ENCODE measurements around the gene DNAJB13.
A peak's percentile ranks its signal among the peaks of the same experiment; 100 is the strongest.

DNAJB13 gene

DNA sequence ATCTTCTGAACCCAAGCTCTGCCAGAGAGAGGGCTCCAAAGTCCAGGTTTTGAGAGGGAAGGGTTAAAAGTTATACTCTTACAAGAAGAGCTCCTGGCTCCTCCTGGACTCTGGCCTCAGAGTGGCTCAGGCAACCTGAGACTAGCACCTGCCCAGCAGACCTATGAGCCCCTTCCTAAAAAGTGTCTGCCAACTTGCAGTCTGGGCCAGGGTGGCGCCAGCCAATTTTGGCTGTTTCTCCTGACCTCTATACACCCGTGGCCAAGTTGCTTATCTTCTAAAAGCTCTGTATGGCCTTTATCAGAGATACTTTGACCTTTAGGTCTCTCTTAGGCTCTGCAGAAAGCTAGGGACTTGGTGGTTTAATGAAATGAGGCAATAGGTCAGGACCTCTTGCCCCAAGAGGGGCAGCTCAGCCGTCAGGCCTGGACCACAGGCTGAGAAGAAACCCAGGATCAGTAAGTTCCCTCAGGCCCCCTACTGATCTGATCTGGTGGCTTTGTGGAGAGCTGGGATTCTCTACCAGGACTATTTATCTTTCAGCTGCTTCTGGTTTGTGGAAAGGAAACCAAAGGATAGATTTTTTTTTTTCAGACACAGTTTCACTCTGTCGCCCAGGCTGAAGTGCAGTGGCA, 68.4 kb downstream of the DNAJB13 start:
- peak overlapping the region; percentile 57 to 69 for H3K9ac ChIP-seq (ENCODE audit: low read length in 2 of 2)

DNA sequence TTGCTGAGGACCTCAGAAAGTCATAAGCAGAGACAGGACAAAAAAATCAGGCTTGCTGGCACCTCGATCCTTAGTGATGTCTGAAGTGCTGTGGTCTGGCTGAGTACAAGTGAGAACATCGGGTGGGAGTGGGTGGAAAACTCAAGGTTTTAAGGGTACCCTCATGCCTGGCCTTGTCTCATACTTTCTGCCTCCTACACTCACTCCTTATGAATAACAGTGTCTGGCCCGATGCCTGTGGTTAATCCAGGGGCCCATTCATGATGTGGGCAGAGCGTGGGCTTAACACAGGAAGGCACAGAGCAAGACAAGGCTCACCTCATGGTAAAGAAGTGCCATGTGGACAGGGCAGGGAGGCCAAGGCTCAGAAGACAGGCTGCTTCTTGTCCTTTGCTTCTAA, 69.0 kb downstream of the DNAJB13 start:
- no peaks in the 10 kb centered on the region for H3K27me3 ChIP-seq (ENCODE audit: control insufficient read depth in 1 of 2, insufficient read depth in 2 of 2, low read length in 2 of 2)
- no peak overlapping the region for H3K9ac ChIP-seq (ENCODE audit: low read length in 2 of 2)
- H3K36me3 ChIP-seq (ENCODE audit: control insufficient read depth in 2 of 2, insufficient read depth in 2 of 2, low read length in 2 of 2): peaks cover 0 to 7% of the 10 kb centered on the region in 2 donors
- H3K4me1 ChIP-seq (ENCODE audit: control insufficient read depth, insufficient read depth, low read length): peaks cover 34% of the 10 kb centered on the region
- no peaks in the 10 kb centered on the region for H3K9me3 ChIP-seq (ENCODE audit: control insufficient read depth in 2 of 2, low read length in 2 of 2)
- no peak overlapping the region for H3K4me3 ChIP-seq (ENCODE audit: low read length in 2 of 2)
- peak overlapping the region; percentile 95 for H3K27ac ChIP-seq (ENCODE audit: low read length)

More for the DNA sequence above, 68.4 kb downstream of the DNAJB13 start:
- no peaks in the 10 kb centered on the region for H3K27me3 ChIP-seq (ENCODE audit: control insufficient read depth in 1 of 2, insufficient read depth in 2 of 2, low read length in 2 of 2)
- H3K4me1 ChIP-seq (ENCODE audit: control insufficient read depth, insufficient read depth, low read length): peaks cover 34% of the 10 kb centered on the region
- peak overlapping the region; percentile 95 for H3K27ac ChIP-seq (ENCODE audit: low read length)
- H3K36me3 ChIP-seq (ENCODE audit: control insufficient read depth in 2 of 2, insufficient read depth in 2 of 2, low read length in 2 of 2): peaks cover 0 to 7% of the 10 kb centered on the region in 2 donors
- H3K4me3 ChIP-seq (ENCODE audit: low read length in 2 of 2): peak overlapping the region; percentile 5 to 8
- H3K9me3 ChIP-seq (ENCODE audit: control insufficient read depth in 2 of 2, low read length in 2 of 2): no peaks in the 10 kb centered on the region
